ENCODE results near the gene TAF8.

DNA sequence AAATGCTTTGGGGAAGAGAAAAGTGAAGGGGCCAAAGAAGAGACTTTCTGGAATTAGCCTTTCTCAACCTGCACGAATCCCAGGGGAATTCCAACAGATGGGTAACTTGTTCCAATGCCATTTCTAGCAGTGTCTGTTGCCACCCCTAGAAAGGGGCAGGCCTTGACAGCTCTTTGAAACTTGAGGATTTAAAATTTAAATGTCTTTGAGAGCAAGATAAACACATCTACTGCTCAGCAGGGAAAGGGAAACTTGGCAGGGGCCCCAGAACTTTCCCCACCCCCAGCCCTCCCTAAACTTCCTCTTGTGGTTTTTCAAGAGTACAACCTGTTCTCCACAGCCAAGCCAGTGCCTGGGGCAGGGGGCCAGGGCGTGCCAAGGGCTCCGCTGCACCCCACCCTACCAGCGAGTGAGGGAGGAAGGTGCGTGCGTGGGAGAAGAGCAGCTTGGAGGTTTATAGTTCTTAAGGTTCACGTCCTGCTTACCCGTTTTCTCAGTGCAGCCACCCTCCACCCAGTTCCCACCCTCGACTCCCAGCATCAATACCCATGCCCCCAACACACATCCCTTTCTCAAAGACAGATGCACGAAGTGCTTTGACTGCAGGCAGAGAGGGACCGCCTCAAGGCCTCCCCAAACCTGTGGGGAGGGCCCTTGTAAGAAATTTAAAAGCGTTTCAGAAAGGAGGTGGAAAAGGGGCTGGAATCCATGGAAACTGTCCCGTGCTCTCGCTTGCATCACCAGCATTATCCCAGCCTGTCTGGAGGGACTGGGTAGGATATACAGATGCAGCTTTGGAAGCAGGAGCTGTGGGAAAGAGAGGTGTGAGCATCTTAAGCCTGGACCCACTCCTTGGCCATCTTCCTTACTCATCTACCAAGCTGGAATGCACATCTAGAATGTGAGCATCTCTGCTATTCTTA, 4.5 kb upstream of the TAF8 start:
- TF ChIP-seq CTCF (IDR thresholded peaks at IDR 0.05; ENCODE audit: insufficient read depth, low read length): no peak
- TF ChIP-seq GABPA (IDR thresholded peaks at IDR 0.05; ENCODE audit: low read depth): no peak
- peak; percentile 77 for TF ChIP-seq POLR2AphosphoS5 (IDR thresholded peaks at IDR 0.05; ENCODE audit: low read depth)
- TF ChIP-seq, protein P1, sequence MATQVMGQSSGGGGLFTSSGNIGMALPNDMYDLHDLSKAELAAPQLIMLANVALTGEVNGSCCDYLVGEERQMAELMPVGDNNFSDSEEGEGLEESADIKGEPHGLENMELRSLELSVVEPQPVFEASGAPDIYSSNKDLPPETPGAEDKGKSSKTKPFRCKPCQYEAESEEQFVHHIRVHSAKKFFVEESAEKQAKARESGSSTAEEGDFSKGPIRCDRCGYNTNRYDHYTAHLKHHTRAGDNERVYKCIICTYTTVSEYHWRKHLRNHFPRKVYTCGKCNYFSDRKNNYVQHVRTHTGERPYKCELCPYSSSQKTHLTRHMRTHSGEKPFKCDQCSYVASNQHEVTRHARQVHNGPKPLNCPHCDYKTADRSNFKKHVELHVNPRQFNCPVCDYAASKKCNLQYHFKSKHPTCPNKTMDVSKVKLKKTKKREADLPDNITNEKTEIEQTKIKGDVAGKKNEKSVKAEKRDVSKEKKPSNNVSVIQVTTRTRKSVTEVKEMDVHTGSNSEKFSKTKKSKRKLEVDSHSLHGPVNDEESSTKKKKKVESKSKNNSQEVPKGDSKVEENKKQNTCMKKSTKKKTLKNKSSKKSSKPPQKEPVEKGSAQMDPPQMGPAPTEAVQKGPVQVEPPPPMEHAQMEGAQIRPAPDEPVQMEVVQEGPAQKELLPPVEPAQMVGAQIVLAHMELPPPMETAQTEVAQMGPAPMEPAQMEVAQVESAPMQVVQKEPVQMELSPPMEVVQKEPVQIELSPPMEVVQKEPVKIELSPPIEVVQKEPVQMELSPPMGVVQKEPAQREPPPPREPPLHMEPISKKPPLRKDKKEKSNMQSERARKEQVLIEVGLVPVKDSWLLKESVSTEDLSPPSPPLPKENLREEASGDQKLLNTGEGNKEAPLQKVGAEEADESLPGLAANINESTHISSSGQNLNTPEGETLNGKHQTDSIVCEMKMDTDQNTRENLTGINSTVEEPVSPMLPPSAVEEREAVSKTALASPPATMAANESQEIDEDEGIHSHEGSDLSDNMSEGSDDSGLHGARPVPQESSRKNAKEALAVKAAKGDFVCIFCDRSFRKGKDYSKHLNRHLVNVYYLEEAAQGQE (IDR thresholded peaks at IDR 0.05; ENCODE audit: insufficient replicate concordance, low read depth): no peak
